ENCODE results near the gene CRADD.

DNA sequence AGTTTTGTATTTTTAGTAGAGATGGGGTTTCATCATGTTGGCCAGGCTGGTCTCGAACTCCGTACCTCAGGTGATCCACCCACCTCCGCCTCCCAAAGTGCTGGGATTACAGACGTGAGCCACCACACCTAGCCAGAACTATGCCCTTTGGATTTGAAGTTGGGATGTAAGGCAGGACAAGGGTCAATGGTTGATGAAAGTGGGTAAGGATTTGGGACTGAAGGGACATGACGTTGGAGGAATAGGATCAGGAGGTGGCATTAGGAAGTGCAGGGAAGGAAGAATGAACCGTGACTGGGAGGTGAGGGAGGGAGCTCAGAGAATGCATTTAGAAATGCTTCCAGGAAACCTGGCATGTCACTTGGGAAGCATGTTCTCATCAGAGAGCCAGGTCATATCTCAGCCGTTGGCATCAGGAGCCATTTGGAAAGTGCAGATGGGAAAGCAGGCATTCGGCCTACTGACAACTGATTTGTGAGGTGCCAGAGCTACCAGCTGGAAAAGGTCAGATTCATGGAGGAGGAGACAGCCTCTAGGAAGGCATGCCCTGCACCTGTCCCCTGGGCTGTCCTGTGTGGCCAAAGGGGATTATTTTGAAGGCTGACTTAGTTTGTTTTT, 2.2 kb downstream of the CRADD start:
- TF ChIP-seq CTCF (IDR thresholded peaks at IDR 0.05) (no peak), POLR2A (IDR thresholded peaks at IDR 0.05) (no peak)
